Karpas-422 (cell line): ENCODE results near the gene CDK6. TPM values are rescaled to one million over a fixed set of nuclear protein-coding genes. Genes with fewer than 3 reads are reported as not detected.

Experiments
- DNase-seq: peaks from one replicate; pipeline ENCODE4 v3.0.0-alpha.2; 2015
- H2AFZ ChIP-seq: fragments of 200-600 bp; sonication (generic); 2 replicates; pipeline ENCODE4 v1.6.1; 2014; ENCODE audit warnings: antibody characterized with exemption, low read length, mixed read lengths
- H3K27ac ChIP-seq: fragments of 200-600 bp; sonication (generic); 2 replicates; pipeline ENCODE4 v1.5.1; 2014; ENCODE audit warnings: mild to moderate bottlenecking, low read length, moderate library complexity
- H3K27me3 ChIP-seq: fragments of 200-600 bp; sonication (generic); 2 replicates; pipeline ENCODE4 v1.6.1; 2014; ENCODE audit warnings: low read length, mixed read lengths
- H3K36me3 ChIP-seq: fragments of 200-600 bp; sonication (generic); 2 replicates; pipeline ENCODE4 v1.6.1; 2014; ENCODE audit warnings: low read length, mixed read lengths; ENCODE audit not compliant: insufficient read depth
- H3K4me1 ChIP-seq: fragments of 200-600 bp; sonication (generic); 2 replicates; pipeline ENCODE4 v1.6.1; 2014; ENCODE audit warnings: mild to moderate bottlenecking, low read length, mixed read lengths
- H3K4me2 ChIP-seq: fragments of 200-600 bp; sonication (generic); 2 replicates; pipeline ENCODE4 v1.6.1; 2014; ENCODE audit warnings: low read length, low read depth, mild to moderate bottlenecking; ENCODE audit not compliant: poor library complexity, severe bottlenecking
- H3K4me3 ChIP-seq: fragments of 200-600 bp; sonication (generic); 2 replicates; pipeline ENCODE4 v1.5.1; 2014; ENCODE audit warnings: mild to moderate bottlenecking, antibody characterized with exemption, low read length, mixed read lengths
- H3K79me2 ChIP-seq: fragments of 200-600 bp; sonication (generic); 2 replicates; pipeline ENCODE4 v1.6.1; 2014; ENCODE audit warnings: mild to moderate bottlenecking, low read length, mixed read lengths
- H3K9ac ChIP-seq: fragments of 200-600 bp; sonication (generic); 2 replicates; pipeline ENCODE4 v1.6.0; 2014; ENCODE audit warnings: low read length
- H3K9me2 ChIP-seq: fragments of 200-600 bp; sonication (generic), shearing (Covaris generic); replicated peaks from 2 replicates; pipeline ENCODE4 v1.6.0; 2014; ENCODE audit warnings: mild to moderate bottlenecking, low read length, moderate library complexity; ENCODE audit not compliant: insufficient read depth
- H3K9me3 ChIP-seq: fragments of 300-700, 200-600 bp; sonication (generic); 2 replicates; pipeline ENCODE4 v1.6.1; 2014; ENCODE audit warnings: low read length, mixed read lengths
- H4K20me1 ChIP-seq: fragments of 200-600 bp; sonication (generic); 2 replicates; pipeline ENCODE4 v1.6.1; 2014; ENCODE audit warnings: mild to moderate bottlenecking, antibody characterized with exemption, low read length, low read depth; ENCODE audit not compliant: insufficient read depth
- small RNA-seq: library from RNA; depleted of rRNA; stranded (forward); fragments of <200 nt; gene quantifications from one replicate; pipeline ENCODE3, GENCODE V24; 2014
- total RNA-seq: library from RNA; depleted of rRNA; stranded (reverse); fragments of >200 nt; shearing (Covaris generic); gene quantifications from 2 replicates; pipeline ENCODE4 v1.2.3, GENCODE V29; 2014; ENCODE audit warnings: low replicate concordance; rRNA removed

The CDK6 gene
- total RNA-seq, 1 experiment from 2014 or later, result 65.1 TPM

GRCh38 chr7:92563345-92563744 is 273.0 kb downstream of the CDK6 start:
- H3K4me1 ChIP-seq, result no peaks in the 10 kb centered on the region
- no peak overlapping the region for H3K4me2 ChIP-seq
- no peaks in the 10 kb centered on the region for H3K9me3 ChIP-seq
- no peak overlapping the region for H3K9ac ChIP-seq
- no peak for DNase-seq
- no peak overlapping the region for H2AFZ ChIP-seq
- H3K36me3 ChIP-seq, result peaks cover 38% of the 10 kb centered on the region; the same call in 1 of the 2 replicates
- H3K4me3 ChIP-seq, result no peak overlapping the region
- no peaks in the 10 kb centered on the region; the same call in 1 of the 2 replicates for H3K79me2 ChIP-seq
- no peak overlapping the region for H3K27ac ChIP-seq
- no peaks in the 10 kb centered on the region for H3K27me3 ChIP-seq
- no peaks in the 10 kb centered on the region for H3K9me2 ChIP-seq
- H4K20me1 ChIP-seq, result no peaks in the 10 kb centered on the region

GRCh38 chr7:92560602-92561001 is 275.8 kb downstream of the CDK6 start:
- H4K20me1 ChIP-seq, result no peaks in the 10 kb centered on the region
- no peak overlapping the region for H3K9ac ChIP-seq
- H3K9me2 ChIP-seq, result no peaks in the 10 kb centered on the region
- H3K27ac ChIP-seq, result no peak overlapping the region
- H3K4me3 ChIP-seq, result no peak overlapping the region
- no peaks in the 10 kb centered on the region for H3K4me1 ChIP-seq
- no peaks in the 10 kb centered on the region for H3K79me2 ChIP-seq
- DNase-seq, result no peak
- H2AFZ ChIP-seq, result no peak overlapping the region
- H3K36me3 ChIP-seq, result peaks cover 30% of the 10 kb centered on the region; the same call in 1 of the 2 replicates
- no peaks in the 10 kb centered on the region for H3K27me3 ChIP-seq
- no peak overlapping the region for H3K4me2 ChIP-seq
- no peaks in the 10 kb centered on the region for H3K9me3 ChIP-seq

- no peak overlapping the region for H2AFZ ChIP-seq
- no peak overlapping the region for H3K27ac ChIP-seq
- H3K79me2 ChIP-seq, result no peaks in the 10 kb centered on the region
- DNase-seq, result no peak
- H3K9ac ChIP-seq, result no peak overlapping the region
- no peaks in the 10 kb centered on the region for H3K4me1 ChIP-seq
- H3K4me2 ChIP-seq, result no peak overlapping the region
- H3K27me3 ChIP-seq, result no peaks in the 10 kb centered on the region
- H4K20me1 ChIP-seq, result no peaks in the 10 kb centered on the region
- no peaks in the 10 kb centered on the region for H3K9me2 ChIP-seq
- no peaks in the 10 kb centered on the region for H3K9me3 ChIP-seq
- H3K4me3 ChIP-seq, result no peak overlapping the region
- H3K36me3 ChIP-seq, result peaks cover 11% of the 10 kb centered on the region; the same call in 1 of the 2 replicates
These were observed 278.5 kb downstream of the CDK6 start for GRCh38 chr7:92557808-92558362.

- Histone ChIP-seq H3K9ac (no peak overlapping the region), H3K9me3 (no peaks in the 10 kb centered on the region), H3K27me3 (no peaks in the 10 kb centered on the region), H3K27ac (no peak overlapping the region), H4K20me1 (no peaks in the 10 kb centered on the region), H2AFZ (no peak overlapping the region), H3K4me1 (no peaks in the 10 kb centered on the region), H3K36me3 (peaks cover 7% of the 10 kb centered on the region; the same call in 1 of the 2 replicates), H3K9me2 (no peaks in the 10 kb centered on the region), H3K4me3 (no peak overlapping the region), H3K4me2 (no peak overlapping the region), H3K79me2 (no peaks in the 10 kb centered on the region)
- no peak for DNase-seq
These were observed 279.1 kb downstream of the CDK6 start for GRCh38 chr7:92557249-92557648.

Small RNA genes lying within 50 kb of the gene (small RNA-seq; reads per million reads assigned to genes)
- gene RNU6-10P, result not detected

Other genes with a start within 250 kb of the CDK6 start
- 18.8 and 41.2 TPM in 2 replicates for gene FAM133B, start 246.2 kb downstream of the CDK6 start, total RNA-seq